ENCODE data around the gene PDE6H.

Gene PDE6H

DNA sequence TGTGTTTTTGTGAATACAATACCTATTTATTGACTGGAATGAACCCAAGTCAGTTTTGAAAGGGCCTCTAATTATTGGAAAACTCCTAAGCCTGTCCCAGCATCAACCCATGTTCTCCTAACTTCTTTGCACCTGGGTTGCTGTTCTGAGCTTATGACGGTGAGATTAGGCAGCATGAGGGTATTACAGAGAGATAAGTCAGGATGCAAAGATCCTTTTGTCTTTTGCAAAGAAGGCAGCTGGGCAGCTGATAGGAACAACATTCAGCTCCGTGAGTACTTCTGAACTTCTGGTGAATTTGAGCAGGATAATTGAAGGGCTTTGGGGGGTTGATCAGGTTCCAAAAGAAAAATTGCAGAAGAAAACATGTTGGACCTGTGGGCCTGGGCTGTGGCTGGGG is at the start of gene PDE6H:
TSS of gene PDE6H (plus strand) at position 227 of the 400 bp plus-strand sequence. CDS start 4,971 bp downstream, outside the sequence.
- no peak for DNase-seq (ENCODE audit: low read depth)
- no peak within 1 kb of the TSS for H3K4me3 ChIP-seq (ENCODE audit: control insufficient read depth, low read depth, low read length)
- no peak for TF ChIP-seq CTCF (IDR thresholded peaks at IDR 0.05; ENCODE audit: control insufficient read depth, insufficient read depth, low read depth, low read length, missing control alignments)

GRCh38 chr12:14923944-14924343 is 48.9 kb upstream of the PDE6H start:
- no peak for DNase-seq (ENCODE audit: low read depth)
- no peak for TF ChIP-seq CTCF (IDR thresholded peaks at IDR 0.05; ENCODE audit: control insufficient read depth, insufficient read depth, low read depth, low read length, missing control alignments)
- H3K4me3 ChIP-seq (ENCODE audit: control insufficient read depth, low read depth, low read length), result no peak overlapping the region

DNA sequence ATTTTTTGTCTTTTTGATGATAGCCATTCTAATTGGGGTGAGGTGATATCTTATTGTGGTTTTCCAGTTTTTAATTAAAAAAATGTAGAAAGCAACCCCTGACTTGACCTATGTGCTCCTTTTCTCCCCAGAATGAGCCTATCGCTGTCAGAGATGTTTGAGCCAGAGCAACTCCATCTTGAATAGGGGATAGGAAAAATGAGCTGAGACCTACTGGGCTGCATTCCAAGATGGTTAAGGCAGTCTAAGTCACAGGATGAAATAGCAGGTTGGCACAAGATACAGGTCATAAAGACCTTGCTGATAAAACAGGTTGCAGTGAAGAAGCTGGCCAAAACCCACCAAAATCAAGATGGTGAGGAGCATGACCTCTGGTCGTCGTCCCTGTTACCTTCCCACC is 48.3 kb upstream of the PDE6H start:
- TF ChIP-seq CTCF (IDR thresholded peaks at IDR 0.05; ENCODE audit: control insufficient read depth, insufficient read depth, low read depth, low read length, missing control alignments), result no peak
- DNase-seq (ENCODE audit: low read depth), result no peak
- H3K4me3 ChIP-seq (ENCODE audit: control insufficient read depth, low read depth, low read length), result no peak overlapping the region

DNA sequence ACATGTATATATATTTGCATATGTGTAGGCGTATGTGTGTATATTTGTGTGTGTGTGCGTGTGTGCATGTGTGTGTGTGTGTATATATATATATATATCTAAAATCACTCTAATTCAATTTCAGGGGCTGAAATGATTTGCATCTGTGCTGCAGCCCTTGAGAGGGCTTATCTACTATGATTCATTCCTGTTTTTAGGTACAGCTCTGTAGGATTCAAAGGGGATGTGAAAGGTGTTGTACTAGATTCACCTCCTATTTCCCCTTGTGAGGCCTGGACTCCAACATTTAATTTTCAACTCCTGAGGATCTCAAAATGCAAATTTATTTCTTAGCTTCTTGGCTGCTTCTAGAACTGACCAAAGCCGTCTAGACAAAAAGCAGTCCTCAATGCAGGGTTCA is 45.6 kb upstream of the PDE6H start:
- H3K4me3 ChIP-seq (ENCODE audit: control insufficient read depth, low read depth, low read length), result no peak overlapping the region
- no peak for DNase-seq (ENCODE audit: low read depth)
- no peak for TF ChIP-seq CTCF (IDR thresholded peaks at IDR 0.05; ENCODE audit: control insufficient read depth, insufficient read depth, low read depth, low read length, missing control alignments)

GRCh38 chr12:14928931-14929330 is 43.9 kb upstream of the PDE6H start:
- no peak for TF ChIP-seq CTCF (IDR thresholded peaks at IDR 0.05; ENCODE audit: control insufficient read depth, insufficient read depth, low read depth, low read length, missing control alignments)
- no peak for DNase-seq (ENCODE audit: low read depth)
- H3K4me3 ChIP-seq (ENCODE audit: control insufficient read depth, low read depth, low read length), result no peak overlapping the region

DNA sequence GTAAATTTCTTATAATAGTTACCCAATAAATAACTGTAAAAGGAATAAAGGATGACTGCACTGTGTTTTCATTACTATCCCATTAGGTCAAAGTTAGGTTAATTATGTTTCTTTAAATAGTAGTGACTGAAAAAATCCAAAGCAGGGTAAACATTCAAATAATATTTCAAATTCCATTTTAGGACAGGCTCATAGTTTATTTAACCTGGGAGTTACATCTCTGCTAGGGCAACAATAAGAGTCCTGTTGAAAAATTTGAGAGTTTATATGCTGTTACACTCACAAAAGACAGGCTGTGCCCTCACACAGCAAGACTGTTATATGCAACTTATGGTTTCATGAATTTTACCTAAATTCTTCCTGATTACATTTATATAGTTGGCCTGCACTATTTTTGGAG is 42.5 kb upstream of the PDE6H start:
- H3K4me3 ChIP-seq (ENCODE audit: control insufficient read depth, low read depth, low read length), result no peak overlapping the region
- TF ChIP-seq CTCF (IDR thresholded peaks at IDR 0.05; ENCODE audit: control insufficient read depth, insufficient read depth, low read depth, low read length, missing control alignments), result no peak
- no peak for DNase-seq (ENCODE audit: low read depth)

DNA sequence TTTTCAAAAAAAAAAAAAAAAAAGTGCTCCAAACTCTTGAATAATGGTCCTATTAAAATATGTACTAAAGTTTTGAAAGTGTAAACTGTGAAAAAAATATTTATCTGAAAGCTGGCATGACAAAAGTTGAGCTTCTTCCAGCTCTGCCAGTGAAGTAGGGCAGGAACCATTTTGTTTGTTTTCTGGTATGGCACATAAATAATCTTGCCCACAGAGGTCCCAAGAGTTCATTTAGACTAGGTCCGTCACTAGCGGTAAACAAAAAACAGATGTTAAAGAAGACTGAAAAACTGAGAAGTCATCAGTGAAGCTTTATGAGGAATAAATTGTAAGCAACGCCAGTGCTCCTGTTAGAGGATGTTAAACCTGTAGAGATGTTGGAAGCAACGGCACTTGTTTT is 41.5 kb upstream of the PDE6H start:
- H3K4me3 ChIP-seq (ENCODE audit: control insufficient read depth, low read depth, low read length), result no peak overlapping the region
- DNase-seq (ENCODE audit: low read depth), result no peak
- no peak for TF ChIP-seq CTCF (IDR thresholded peaks at IDR 0.05; ENCODE audit: control insufficient read depth, insufficient read depth, low read depth, low read length, missing control alignments)

Data from AG09309 (cell line).